ENCODE measurements around the gene ZNF8. TPM values are rescaled to one million over a fixed set of nuclear protein-coding genes. Genes with fewer than 3 reads are reported as not detected.

Gene ZNF8
- total RNA-seq, 2 donors from 2014 or later = 3.4 to 3.8 TPM

- Histone ChIP-seq H3K27ac (no peak overlapping the region), H3K4me1 (no peaks in the 10 kb centered on the region), H3K27me3 (no peaks in the 10 kb centered on the region), H3K4me3 (no peak overlapping the region), H3K36me3 (no peaks in the 10 kb centered on the region), H3K9me3 (no peaks in the 10 kb centered on the region), H3K9ac (ENCODE audit: low read depth in 2 of 2, low read length in 2 of 2) (no peak overlapping the region)
- TF ChIP-seq, protein P1, sequence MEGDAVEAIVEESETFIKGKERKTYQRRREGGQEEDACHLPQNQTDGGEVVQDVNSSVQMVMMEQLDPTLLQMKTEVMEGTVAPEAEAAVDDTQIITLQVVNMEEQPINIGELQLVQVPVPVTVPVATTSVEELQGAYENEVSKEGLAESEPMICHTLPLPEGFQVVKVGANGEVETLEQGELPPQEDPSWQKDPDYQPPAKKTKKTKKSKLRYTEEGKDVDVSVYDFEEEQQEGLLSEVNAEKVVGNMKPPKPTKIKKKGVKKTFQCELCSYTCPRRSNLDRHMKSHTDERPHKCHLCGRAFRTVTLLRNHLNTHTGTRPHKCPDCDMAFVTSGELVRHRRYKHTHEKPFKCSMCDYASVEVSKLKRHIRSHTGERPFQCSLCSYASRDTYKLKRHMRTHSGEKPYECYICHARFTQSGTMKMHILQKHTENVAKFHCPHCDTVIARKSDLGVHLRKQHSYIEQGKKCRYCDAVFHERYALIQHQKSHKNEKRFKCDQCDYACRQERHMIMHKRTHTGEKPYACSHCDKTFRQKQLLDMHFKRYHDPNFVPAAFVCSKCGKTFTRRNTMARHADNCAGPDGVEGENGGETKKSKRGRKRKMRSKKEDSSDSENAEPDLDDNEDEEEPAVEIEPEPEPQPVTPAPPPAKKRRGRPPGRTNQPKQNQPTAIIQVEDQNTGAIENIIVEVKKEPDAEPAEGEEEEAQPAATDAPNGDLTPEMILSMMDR (IDR thresholded peaks at IDR 0.05) = no peak
- no peak for DNase-seq
- intact Hi-C loops (cut with DNase I) = no loop called here
Measured at GRCh38 chr19:58336216-58336615, 57.5 kb downstream of the ZNF8 start.

- H3K9me3 ChIP-seq = no peaks in the 10 kb centered on the region
- TF ChIP-seq, protein P1 (IDR thresholded peaks at IDR 0.05) = no peak
- H3K4me3 ChIP-seq = no peak overlapping the region
- intact Hi-C loops (cut with DNase I) = no loop called here
- H3K36me3 ChIP-seq = no peaks in the 10 kb centered on the region
- H3K4me1 ChIP-seq = no peaks in the 10 kb centered on the region
- no peak overlapping the region for H3K27ac ChIP-seq
- no peak overlapping the region for H3K9ac ChIP-seq (ENCODE audit: low read depth in 2 of 2, low read length in 2 of 2)
- DNase-seq = no peak
- no peaks in the 10 kb centered on the region for H3K27me3 ChIP-seq
Measured at GRCh38 chr19:58336820-58337219, 58.1 kb downstream of the ZNF8 start.

DNA sequence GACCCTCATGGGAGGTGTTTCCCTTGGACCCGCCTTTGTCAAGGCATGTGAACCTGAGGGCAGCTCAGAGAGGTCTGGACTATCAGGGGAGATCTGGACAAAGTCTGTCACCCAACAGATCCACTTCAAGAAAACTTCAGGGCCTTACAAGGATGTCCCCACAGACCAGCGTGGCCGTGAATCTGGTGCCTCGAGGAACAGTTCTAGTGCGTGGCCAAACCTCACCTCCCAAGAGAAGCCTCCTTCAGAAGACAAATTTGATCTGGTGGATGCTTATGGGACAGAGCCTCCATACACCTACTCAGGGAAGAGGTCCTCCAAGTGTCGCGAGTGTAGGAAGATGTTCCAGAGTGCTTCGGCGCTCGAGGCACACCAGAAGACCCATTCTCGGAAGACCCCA lies 59.6 kb downstream of the ZNF8 start:
- TF ChIP-seq, protein P1 (IDR thresholded peaks at IDR 0.05) = no peak
- no peak overlapping the region for H3K4me3 ChIP-seq
- no peaks in the 10 kb centered on the region for H3K27me3 ChIP-seq
- H3K9ac ChIP-seq (ENCODE audit: low read depth in 2 of 2, low read length in 2 of 2) = no peak overlapping the region
- H3K27ac ChIP-seq = no peak overlapping the region
- no peaks in the 10 kb centered on the region for H3K4me1 ChIP-seq
- intact Hi-C loops (cut with DNase I) = no loop called here
- no peaks in the 10 kb centered on the region for H3K36me3 ChIP-seq
- no peak for DNase-seq
- no peaks in the 10 kb centered on the region for H3K9me3 ChIP-seq

GRCh38 chr19:58338825-58339558 lies 60.2 kb downstream of the ZNF8 start:
- intact Hi-C loops (cut with DNase I) = no loop called here
- Histone ChIP-seq H3K27ac (no peak overlapping the region), H3K9ac (ENCODE audit: low read depth in 2 of 2, low read length in 2 of 2) (no peak overlapping the region), H3K4me3 (no peak overlapping the region), H3K27me3 (no peaks in the 10 kb centered on the region), H3K4me1 (no peaks in the 10 kb centered on the region), H3K36me3 (no peaks in the 10 kb centered on the region), H3K9me3 (no peaks in the 10 kb centered on the region)
- no peak for DNase-seq
- TF ChIP-seq, protein P1 (IDR thresholded peaks at IDR 0.05) = no peak

DNA sequence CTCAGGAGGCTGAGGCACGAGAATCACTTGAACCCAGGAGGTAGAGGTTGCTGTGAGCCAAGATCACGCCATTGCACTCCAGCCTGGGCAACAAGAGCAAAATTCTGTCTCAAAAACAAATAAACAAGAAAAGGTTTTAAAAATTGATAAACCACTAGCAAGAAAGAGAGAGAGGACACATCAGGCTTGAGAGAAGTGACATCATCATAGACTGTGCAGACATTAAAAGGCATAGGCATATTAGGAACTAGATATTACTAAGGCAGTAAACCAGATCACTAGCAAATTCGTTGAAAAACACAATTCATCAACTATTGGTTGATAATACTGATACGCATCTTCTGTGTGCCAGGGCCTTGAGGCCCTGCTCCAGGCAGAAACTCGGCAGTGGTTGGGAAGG lies 66.8 kb downstream of the ZNF8 start:
- TF ChIP-seq, protein P1 (IDR thresholded peaks at IDR 0.05) = no peak
- Histone ChIP-seq H3K9me3 (no peaks in the 10 kb centered on the region), H3K4me3 (no peak overlapping the region), H3K27ac (no peak overlapping the region), H3K36me3 (no peaks in the 10 kb centered on the region), H3K27me3 (peaks cover 14% of the 10 kb centered on the region), H3K9ac (ENCODE audit: low read depth in 2 of 2, low read length in 2 of 2) (no peak overlapping the region), H3K4me1 (no peaks in the 10 kb centered on the region)
- DNase-seq = no peak
- intact Hi-C loops (cut with DNase I) = no loop called here
